GM21529 (cell line): ENCODE data around the gene HMGCL.
A peak's percentile ranks its signal among the peaks of the same experiment; 100 is the strongest.
"Not testable (repeated sequence)": the region's sequence is repeated elsewhere in the genome, so short reads cannot be mapped to it uniquely, and the experiment has no call there.

Experiments
- ATAC-seq: cut with Tn5 transposase; IDR thresholded peaks from one replicate; pipeline ENCODE4 v1.9.1; 2021; ENCODE audit not compliant: unreplicated experiment

The HMGCL gene

GRCh38 chr1:23799570-23800399 is 25.4 kb downstream of the HMGCL start:
- peak; percentile 4 for ATAC-seq

- no peak for ATAC-seq
Measured at GRCh38 chr1:23799255-23799569, 26.0 kb downstream of the HMGCL start.

- no peak for ATAC-seq
Measured at GRCh38 chr1:23798662-23799142, 26.5 kb downstream of the HMGCL start.

GRCh38 chr1:23797478-23798448 is 27.5 kb downstream of the HMGCL start:
- ATAC-seq = no peak

GRCh38 chr1:23796466-23797271 is 28.6 kb downstream of the HMGCL start:
- no peak for ATAC-seq

GRCh38 chr1:23795676-23796465 is 29.4 kb downstream of the HMGCL start:
- no peak for ATAC-seq

- not testable (repeated sequence) for ATAC-seq
Measured at GRCh38 chr1:23794732-23795182, 30.5 kb downstream of the HMGCL start.

- ATAC-seq = no peak
Measured at GRCh38 chr1:23793861-23794731, 31.1 kb downstream of the HMGCL start.

GRCh38 chr1:23793018-23793781 is 32.0 kb downstream of the HMGCL start:
- ATAC-seq = no peak

- ATAC-seq = no peak
Measured at GRCh38 chr1:23792151-23792945, 32.9 kb downstream of the HMGCL start.

GRCh38 chr1:23791516-23792047 is 33.6 kb downstream of the HMGCL start:
- ATAC-seq = no peak

GRCh38 chr1:23790696-23791515 is 34.3 kb downstream of the HMGCL start, which contains the start of gene LYPLA2:
Gene LYPLA2 (plus strand): TSS chr1:23791145. CDS start chr1:23792683, 1,538 bp downstream.
- peak; percentile 74 for ATAC-seq

GRCh38 chr1:23788695-23789094 is 36.5 kb downstream of the HMGCL start:
- ATAC-seq = no peak

GRCh38 chr1:23787701-23788100 is 37.5 kb downstream of the HMGCL start:
- ATAC-seq = no peak

- no peak for ATAC-seq
Measured at GRCh38 chr1:23784846-23785245, 40.4 kb downstream of the HMGCL start.

GRCh38 chr1:23783141-23783540 is 42.1 kb downstream of the HMGCL start:
- not testable (repeated sequence) for ATAC-seq
